HG03460 (cell line): ENCODE measurements around the gene SHANK1.
"Not testable (repeated sequence)": the region's sequence is repeated elsewhere in the genome, so short reads cannot be mapped to it uniquely, and the experiment has no call there.

ENCODE experiments used
- ATAC-seq: cut with Tn5 transposase; IDR thresholded peaks from one replicate; pipeline ENCODE4 v1.9.1; 2021; ENCODE audit not compliant: unreplicated experiment

The SHANK1 gene

DNA sequence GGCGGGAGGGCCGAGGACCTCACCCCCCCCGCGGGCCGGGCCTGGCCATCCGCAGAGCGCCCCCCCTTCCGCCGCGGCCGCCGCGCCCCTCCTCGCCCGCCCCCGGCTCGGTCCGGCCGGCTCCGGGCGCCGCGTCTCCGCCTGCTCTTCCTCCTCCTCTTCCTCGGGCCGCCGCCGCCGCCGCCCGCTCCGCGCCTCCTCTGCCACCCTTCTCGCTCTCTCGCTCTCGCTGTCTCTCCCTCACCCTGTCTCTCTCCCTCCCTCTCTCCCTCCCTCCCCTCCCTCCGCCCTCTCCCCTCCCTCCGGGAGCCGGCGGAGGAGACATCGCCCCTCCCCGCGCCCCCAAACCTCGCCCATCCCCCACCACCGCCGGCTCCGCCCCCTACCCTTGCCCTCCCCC lies at the start of gene SHANK1:
Gene SHANK1, minus strand, starts transcription at position 237 of the 400 bp plus-strand sequence. CDS start 2,883 bp downstream, outside the sequence.
- no peak for ATAC-seq

DNA sequence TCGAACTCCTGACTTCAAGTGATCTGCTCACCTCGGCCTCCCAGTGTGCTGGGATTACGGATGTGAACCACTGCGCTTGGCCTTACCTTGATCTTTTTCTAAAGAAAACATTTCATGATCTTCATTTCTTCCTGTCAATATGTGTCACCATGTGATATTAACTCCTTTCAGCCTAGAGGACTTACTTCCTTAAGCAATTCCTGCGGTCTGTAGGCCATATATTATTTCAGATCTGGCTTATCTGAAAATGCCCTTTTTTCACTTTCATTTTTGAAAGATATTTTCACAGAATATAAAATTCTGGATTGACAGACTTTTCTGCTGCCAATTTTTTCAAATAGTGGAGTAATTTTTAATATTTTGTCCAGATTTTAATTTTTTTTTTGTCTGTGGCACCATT lies 48.7 kb upstream of the SHANK1 start:
- ATAC-seq: no peak

DNA sequence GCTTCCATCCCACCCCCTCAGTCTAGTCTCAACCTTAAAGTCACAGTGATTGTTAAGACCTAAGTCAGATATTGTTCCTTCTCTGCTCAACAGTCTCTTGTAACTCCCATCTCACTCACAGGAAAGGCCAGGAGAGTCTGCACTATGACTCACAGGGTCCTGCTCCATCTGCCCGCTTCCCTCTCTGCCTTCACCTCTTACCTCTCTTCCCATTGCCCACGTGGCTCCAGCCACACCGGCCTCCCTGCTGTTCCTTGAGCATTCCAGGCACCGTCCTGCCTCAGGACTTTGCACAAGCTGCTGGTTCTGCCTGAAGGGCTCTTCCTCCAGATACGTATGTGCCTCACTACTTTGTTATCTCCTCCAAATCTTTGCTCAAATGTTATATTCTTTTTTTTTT lies 47.7 kb upstream of the SHANK1 start:
- not testable (repeated sequence) for ATAC-seq

DNA sequence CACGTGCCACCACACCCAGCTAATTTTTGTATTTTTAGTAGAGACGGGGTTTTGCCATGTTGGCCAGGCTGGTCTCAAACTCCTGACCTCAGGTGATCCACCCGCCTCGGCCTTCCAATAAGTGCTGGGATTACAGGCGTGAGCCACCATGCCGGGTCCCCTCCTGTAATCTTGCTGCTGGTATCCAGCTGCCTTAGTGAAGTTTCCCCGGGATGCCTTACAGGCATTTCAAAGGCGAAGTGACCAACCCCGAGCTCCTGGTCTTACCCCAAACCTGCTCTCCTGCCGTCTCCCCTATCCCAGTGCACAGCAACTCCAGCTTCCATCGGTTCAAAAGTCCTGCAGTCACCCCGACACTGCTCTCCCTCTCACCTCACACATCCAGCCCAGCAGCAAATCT lies 47.1 kb upstream of the SHANK1 start:
- not testable (repeated sequence) for ATAC-seq

DNA sequence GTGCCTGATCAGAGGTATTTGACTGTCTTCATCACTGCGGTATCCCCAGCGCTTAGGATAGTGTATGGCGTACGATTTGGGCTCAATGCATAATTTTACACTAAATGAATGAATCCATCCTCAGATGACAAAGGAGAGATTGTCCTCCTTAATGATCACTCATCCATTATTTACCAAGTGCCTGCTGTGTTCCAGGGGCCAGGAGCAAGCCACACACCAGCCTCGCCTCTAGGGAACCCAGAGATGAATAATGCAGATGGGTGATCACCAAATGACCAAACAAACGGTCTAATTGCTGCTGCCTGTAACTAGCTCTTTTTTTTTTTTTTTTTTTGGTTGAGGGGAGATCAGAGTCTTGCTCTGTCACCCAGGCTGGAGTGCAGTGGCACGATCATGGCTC lies 44.8 kb upstream of the SHANK1 start:
- ATAC-seq: no peak

DNA sequence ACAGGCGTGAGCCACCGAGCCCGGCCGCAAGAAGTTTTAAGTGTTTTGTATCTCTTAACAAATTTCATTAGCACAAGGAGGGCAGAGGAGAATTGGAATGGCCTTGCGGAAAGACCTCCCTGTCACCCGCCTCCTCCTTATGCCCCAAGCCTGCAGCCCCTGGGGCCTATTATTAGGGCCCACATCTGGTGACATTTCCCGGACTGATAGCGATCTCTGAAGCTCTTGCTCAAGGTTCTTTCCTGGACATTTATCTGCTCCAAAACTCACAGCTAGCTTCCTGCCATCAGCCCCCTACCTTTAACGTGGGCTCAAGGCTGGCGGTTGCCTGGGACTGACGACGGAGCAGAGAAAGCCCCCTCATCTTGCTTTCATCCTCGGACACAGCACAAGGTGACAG lies 43.9 kb upstream of the SHANK1 start:
- ATAC-seq: not testable (repeated sequence)

DNA sequence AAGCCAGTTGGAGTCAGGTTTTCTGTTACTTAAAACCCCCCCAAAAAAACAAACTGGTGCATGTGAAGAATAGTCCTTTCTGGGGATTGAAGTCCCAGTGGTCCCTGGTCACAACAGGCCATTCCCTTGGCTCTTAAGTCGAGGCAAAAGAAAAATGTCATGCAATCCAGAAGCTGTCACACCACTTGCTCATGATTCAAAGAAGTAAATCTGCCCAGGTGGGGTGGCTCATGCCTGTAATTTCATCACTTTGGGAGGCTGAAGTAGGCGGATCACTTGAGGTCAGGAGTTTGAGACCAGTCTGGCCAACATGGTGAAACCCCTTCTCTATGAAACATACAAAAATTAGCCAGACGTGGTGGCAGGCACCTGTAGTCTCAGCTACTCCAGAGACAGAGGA lies 41.9 kb upstream of the SHANK1 start:
- not testable (repeated sequence) for ATAC-seq

DNA sequence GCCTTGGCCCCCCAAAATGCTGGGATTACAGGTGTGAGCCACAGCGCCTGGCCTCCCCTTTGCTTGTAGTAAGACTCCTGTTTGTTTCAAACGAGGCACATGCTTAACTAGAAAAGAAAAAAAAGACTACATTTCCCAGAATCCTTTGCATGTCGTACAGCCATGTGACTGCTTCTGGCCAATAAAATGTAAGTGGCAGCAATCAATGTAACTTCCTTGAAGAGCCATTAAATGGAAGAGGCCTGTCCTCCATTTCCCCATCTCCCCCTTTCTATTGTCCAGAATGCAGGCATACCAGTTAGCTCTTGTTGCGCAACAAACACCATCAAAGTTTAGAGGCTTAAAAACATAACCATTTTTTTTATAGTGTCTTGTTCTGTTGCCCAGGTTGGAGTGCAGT lies 40.3 kb upstream of the SHANK1 start:
- no peak for ATAC-seq

DNA sequence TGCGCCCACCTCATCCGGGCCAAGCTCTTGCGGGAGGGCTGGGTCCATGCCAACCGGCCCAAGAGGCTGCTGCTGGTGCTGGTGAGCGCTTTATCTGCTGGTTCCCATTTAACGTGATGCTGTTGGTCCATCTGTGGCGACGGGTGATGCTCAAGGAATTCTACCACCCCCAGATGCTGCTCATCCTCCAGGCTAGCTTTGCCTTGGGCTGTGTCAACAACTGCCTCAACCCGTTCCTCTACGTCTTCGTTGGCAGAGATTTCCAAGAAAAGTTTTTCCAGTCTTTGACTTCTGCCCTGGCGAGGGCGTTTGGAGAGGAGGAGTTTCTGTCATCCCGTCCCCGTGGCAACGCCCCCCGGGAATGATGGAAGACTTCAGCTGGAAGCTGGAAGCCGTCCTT lies 39.5 kb upstream of the SHANK1 start:
- not testable (repeated sequence) for ATAC-seq

DNA sequence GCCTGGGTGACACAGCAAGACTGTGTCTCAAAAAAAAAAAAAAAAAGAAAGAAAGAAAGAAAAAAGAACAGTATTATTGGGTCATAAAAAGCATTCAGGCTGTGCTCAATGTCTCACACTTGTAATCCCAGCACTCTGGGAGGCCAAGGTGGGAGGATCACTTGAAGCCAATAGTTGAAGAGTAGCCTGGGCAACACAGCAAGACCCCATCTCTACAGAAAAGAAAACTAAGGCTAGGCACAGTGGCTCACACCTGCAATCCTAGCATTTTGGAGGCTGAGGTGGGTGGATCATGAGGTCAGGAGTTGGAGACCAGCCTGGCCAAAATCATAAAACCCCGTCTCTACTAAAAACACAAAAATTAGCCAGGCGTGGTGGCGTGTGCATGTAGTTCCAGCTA lies 38.0 kb upstream of the SHANK1 start:
- ATAC-seq: not testable (repeated sequence)

DNA sequence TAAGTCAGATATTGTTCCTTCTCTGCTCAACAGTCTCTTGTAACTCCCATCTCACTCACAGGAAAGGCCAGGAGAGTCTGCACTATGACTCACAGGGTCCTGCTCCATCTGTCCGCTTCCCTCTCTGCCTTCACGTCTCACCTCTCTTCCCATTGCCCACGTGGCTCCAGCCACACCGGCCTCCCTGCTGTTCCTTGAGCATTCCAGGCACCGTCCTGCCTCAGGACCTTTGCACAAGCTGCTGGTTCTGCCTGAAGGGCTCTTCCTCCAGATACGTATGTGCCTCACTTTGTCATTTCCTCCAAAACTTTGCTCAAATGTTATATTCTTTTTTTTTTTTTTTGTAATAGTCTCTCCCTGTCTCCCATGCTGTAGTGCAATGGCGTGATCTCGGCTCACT lies 36.6 kb upstream of the SHANK1 start:
- not testable (repeated sequence) for ATAC-seq

DNA sequence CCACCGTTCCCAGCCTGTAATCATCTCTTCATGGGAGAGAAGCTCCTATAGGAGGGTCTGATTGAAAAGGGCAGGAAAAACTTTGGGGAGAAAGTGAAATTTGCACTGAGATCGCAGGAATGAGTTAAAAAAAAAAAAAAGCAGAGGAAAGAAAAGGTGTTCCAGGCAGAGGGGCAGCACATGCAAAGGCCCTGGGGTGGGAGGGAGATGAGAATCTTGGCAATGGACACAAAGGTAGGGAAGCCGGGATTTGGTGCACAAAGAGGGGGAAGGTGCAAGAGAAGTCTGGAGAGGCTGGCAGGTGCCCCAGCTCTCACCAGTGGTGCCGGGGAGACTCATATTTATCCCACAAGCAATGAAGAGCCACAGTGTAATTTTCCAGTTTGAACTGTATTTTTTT lies 34.3 kb upstream of the SHANK1 start:
- no peak for ATAC-seq

DNA sequence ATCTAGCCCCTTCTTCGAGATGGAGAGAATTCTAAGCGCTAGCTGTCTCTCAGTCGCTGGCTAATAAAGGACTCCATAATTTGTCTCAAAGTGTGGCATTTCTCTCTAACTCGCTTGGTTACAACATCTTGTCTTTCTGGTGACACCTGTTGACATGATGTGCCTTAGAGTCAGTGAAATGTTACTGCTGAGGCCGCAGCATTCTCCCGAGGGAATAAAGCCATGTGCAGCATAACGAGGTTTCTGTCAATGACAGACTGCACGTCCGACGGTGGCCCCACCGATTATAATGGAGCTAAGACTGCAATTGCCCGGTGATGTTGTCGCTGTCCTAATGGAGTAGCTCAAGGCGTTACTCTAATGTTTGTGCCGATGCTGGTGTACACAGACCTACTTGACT lies 30.4 kb upstream of the SHANK1 start:
- ATAC-seq: no peak

DNA sequence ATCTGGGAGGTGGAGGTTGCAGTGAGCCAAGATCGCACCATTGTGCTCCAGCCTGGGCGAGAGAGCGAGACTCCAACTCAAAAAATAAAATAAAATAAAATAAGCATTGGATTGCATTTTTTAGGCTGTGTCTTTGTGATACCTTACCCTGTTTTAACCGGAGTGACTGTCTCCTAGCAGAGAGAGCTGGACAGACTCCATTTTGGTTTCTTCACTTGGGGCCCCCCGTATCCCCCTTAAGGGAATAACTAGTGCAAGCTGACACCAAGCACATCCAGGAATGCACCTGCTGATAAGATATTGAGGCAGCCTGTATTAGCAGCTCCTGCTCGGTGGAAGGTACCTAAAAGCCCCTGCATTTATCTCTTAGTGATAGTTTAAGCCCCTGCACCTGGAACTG lies 29.9 kb upstream of the SHANK1 start:
- ATAC-seq: no peak

DNA sequence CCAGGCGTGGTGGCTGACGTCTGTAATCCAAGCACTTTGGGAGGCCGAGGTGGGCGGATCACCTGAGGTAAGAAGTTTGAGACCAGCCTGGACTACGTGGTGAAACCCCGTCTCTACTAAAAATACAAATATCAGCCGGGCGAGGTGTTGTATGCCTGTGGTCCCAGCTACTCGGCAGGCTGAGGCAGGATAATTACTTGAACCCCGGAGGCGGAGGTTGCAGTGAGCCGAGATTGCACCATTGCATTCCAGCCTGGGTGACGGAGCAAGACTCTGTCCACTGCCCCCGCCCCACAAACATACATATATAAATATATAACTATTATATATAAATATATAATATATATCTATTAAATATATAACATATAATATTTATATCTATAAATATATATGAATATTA lies 27.5 kb upstream of the SHANK1 start:
- ATAC-seq: not testable (repeated sequence)

DNA sequence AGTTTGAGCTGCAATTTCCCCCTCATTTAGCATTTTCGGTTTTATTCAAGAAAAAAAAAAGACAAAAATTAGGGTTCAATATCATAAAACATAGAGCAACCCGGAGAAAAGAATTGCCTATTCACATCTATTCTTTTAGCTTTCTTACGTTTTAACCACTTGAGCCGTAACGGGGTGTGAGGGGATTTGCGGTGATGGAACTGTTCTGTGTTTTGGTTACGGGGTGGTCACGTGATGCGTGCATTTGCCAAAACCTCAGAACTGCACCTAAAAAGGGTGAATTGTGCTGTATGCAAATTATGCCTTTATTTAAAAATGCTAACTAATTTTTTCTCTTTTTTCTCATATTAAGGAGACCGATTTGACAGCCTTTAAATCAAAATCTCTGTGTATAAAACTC lies 25.6 kb upstream of the SHANK1 start:
- ATAC-seq: no peak

DNA sequence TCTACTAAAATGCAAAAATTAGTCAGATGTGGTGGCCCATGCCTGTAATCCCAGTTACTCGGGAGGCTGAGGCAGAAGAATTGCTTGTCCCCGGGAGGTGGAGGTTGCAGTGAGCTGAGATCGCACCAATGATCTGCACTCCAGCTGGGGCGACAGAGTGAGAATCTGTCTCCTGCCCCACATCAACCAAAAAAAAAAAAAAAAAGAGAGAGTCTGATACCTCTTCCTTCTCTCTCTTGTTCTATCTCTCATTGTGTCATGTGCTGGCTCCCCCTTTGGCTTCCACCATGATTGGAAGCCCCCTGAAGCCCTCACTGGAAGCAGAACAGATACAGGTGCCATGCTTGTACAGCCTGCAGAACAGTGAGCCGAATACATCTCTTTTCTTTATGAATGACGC lies 23.9 kb upstream of the SHANK1 start:
- no peak for ATAC-seq

DNA sequence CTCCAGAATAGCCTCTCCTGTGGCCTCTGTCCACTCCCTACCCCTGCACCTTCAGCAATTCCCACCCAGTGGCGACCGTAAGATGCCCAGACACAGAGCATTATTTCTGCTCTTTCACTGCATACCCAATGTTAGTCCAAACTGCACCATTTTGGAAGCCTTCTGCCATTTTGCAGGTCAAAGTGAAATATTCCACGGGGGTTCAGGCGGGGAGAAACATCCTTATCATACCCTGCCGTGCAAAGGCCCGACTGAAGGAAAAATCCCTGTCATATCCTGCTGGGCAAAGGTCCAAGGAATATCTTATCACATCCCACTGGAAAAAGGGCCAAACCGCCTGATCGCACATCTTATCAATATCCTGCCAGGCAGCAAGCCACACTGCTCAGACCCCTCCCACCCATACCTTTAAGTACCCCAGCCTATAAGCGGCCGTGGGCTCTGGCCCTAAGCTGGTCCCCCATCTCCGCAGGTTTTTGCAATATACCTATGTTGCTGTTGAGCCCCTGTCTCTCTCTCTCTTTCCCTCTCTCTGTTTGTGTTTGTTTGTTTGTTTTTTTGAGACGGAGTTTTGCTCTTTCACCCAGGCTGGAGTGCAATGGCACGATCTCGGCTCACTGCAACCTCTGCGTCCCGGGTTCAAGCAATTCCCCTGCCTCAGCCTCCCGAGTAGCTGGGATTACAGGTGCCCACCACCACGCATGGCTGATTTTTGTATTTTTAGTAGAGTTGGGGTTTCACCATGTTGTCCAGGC lies 21.8 kb upstream of the SHANK1 start:
- no peak for ATAC-seq

DNA sequence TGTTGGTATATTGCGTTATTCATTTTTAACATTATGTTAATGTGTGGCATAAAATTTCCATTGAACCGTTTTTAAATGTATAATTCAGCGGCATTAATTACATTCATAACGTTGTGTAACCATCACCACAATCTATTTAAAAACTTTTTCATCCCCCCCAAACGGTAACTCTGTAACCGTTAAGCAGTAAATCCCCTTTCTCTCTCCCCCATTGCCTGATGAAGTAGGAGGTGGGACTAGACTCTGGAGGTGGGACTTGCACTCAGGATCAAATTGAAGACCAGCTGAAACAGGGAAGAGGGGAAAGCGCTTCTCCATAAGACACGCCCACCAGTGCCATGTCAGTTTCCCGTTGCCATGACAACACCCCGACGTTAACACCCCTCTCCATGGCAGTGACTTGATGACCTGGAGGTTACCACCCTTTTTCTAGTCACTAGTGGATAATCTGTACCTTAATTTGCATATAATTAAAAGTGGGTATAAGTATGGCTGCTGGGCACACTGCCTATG lies 20.4 kb upstream of the SHANK1 start:
- ATAC-seq: no peak

DNA sequence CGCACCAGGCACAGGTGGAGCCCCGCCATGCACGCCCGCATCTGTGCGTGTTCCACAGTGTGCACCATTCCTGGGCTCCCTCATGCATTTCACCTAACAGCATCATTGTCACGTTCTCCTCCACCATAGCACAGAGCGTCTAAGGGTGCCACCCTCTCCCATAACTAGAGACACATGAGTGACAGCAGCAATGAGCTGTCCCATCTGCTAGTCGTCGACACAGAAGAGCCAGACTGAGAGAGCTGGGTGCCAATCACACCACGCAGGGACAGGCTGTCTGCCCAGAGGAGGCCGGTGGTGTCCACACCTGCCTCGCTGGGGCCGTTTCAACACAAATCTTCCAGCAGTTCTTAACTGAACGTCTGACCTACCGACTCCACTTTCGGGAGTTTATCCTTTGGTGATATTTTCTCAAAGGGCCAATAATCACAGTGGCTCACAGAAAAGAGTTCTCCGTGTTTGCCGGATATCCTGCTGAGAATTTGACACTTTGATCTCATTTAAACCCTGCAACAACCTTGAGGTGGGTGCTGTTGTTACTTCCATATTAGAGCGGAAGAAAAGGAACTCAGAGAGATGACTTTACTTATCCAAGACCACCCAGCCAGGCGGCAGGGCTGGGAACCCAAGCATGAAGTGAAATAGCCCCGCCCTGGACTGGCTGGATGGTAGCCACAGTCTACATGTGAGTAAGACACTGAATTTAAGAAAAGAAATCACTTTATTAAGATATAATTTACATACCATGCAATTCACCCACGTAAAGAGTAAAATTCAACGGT lies 19.7 kb upstream of the SHANK1 start:
- no peak for ATAC-seq

DNA sequence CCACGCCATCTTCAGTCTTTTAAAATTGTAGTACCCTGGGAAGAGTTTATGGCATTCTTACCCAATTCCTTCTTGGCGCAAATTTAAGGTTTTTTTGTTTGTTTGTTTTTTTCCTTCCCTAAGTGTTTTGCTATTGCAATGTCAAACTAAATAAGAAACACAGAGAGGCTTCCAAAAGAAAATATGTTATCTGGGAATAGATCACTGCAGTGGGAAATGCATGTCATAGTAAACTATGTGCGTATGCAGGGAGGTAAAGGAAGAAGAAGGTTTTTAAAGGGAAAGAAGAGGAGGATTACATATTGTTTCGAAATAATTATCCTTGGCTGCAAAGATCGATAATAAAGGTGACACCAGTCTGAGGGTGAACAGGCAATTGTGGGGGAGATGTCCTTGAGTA lies 16.7 kb upstream of the SHANK1 start:
- no peak for ATAC-seq

DNA sequence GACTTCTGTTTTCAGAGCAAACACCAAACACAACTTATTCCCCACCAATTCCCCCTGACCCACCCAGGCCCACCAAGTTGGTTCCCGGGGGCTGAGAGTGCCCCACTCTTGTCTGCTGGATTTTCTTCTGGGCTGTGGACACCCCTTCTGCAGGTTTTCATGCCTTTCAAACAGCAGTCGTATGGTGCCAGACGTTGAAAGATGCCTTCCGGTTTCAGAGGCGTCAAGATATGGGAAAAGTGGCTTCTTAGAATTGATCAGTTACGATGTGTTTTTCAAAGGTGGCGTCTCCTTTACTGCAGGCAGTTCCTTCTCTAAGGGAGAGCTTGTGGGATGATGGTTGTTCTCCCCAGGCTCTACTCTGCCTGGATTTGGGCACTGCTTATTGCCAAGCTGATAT lies 16.3 kb upstream of the SHANK1 start:
- ATAC-seq: no peak
